DLD1 (cell line): ENCODE results near the gene CYCS.
"Not testable (repeated sequence)": the region's sequence is repeated elsewhere in the genome, so short reads cannot be mapped to it uniquely, and the experiment has no call there.

ENCODE experiments used
- in situ Hi-C: cut with HindIII; loops from 2 replicates; pipeline ENCODE4 v1.10.0; 2017; ENCODE audit warnings: low sequenced_read_pairs

Gene CYCS

DNA sequence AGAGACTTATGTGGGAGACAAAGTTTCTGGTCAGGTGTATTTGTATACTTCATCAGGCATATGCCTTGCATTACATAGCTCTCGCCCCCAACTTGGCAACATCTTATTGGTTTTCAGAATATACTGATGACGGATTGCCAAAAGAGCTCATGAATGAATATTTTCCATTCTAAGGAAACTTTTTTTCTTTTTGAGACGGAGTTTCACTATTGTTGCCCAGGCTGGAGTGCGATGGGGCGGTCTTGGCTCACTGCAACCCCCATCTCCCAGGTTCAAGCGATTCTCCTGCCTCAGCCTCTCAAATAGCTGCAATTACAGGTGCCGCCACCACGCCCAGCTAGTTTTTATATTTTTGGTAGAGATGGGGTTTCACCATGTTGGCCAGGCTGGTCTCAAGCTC, 6.0 kb downstream of the CYCS start:
- in situ Hi-C loops = no loop called here

DNA sequence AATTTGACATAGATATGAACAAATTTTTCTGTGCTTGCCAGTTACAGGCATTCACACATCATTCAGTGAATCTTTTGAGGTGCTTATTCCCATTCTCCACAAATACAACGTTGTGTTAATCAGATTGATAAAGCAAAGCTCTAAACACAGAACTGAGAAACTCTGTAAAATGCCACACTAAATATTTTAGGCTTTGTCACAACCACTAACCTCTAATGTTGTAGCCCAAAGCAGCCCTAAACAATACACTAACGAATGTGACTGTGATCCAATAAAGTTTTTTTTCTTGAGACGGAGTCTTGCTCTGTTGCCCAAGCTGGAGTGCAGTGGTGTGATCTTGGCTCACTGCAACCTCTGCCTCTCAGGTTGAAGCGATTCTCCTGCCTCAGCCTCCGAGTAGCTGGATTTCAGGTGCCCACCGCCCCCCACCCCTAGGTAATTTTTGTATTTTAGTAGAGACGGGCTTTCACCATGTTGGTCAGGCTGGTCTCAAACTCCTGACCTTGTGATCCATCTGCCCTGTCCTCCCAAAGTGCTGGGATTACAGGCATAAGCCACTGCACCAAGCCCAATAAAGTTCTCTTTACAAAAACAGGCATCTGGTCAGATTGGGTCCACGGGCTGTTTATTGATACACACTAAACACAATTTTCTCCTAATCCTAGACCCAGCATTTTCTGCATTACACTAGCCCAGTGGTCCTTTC, 6.9 kb downstream of the CYCS start:
- in situ Hi-C loops = no loop called here

DNA sequence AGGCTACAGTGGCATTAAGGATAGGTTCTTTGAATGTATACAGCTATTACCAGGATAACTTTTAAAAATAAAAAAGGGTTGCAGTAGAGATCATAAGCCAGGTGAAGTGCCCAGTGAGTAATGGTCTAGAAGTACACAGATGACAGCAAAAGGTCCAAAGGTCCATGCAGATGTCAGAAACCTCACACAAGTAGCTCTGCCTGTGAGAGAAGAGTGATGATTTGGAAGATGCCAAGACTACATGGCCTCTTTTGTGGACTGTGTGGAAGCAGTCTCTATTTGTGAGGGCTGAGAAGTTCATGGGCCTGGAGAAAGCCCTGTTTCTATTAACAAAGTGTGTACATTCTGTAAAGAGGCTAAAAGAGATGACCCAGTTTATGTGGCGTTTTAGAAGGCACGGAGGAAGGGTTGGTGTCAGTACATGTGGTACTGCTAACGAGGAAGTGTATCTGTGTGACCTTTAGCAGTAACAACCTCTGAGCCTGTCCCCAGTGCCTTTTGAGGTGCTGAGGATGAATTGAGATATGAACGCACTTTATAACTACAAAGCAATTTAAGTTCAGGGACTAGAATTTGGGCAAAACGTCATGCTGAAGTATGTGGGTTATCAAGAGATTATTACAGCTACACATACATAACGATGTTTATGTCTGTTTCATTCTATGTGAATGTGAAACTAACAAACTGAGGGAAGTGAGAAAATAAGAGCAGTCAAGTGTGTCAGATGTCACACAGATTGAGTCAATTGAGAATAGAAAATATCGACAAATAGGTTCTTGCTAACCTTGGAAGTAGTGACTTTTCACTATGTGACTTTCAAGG, 7.6 kb downstream of the CYCS start:
- in situ Hi-C loops = no loop called here

DNA sequence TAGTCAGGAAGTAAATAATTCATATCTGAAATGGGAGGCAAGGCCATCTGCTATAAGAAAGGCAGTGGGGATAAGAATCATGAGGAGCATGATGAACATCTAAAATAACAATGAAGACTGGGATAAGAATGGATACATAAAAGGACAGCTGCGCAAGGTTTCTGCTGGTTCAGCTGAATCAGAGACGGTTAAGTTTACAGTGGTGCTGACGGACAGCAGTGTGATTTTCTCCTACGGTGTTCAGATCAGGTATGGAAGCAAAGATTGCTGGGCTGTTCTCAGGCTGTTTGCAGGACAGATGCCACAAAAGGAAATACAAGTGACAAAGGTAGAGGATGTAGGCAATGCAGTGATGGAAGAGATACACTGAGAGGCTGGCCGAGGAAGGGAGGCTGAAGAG, 8.4 kb downstream of the CYCS start:
- in situ Hi-C loops = no loop called here

DNA sequence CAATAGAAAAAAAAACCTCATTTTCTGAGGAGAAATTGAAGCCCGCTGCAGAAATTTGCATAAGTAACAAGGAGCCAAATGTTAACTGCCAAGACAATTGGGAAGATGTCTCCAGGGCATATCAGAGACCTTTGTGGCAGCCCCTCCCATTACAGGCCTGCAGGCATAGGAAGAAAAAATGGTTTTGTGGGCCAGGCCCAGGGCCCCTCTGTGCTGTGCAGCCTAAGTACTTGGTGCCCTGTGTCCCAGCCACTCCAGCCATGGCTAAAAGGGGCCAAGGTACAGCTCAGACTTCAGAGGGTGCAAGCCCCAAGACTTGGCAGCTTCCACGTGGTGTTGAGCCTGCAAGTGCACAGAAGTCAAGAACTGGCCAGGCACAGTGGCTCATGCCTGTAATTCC, 14.5 kb downstream of the CYCS start:
- in situ Hi-C loops = not testable (repeated sequence)

DNA sequence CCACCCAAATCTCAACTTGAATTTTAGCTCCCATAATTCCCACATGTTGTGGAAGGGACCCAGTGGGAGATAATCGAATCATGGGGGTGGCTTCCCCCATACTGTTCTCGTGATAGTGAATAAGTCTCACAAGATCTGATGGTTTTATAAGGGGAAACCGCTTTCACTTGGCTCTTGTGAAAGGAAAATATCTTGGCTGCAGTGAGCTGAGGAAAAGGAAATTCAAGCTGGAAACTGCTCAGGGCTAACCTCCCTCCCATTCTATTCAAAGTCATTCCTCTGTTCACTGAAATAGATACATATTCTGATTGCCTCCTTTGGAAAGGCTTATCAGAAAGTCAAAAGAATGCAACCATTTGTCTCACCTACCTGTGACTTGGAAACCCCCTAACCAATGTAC, 15.8 kb downstream of the CYCS start:
- in situ Hi-C loops = no loop called here

DNA sequence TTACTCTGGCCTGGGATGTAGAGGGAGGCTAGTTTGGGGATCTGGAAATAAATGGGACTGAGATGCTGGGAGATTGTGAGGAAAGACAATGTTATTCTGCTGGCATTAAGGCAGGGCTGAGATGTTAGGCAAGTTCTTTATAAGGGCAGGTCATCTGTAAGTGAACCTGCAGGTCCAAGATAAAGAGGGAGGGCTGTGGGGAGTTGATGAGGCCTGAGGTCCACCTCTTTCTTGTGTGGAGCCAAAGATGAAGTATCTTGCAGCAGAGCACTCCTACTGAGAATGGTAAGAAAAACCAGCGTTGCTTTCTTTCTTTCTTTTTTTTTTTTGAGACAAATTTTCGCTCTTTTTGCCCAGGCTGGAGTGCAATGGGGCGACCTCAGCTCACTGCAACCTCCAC, 19.1 kb downstream of the CYCS start:
- in situ Hi-C loops = no loop called here

DNA sequence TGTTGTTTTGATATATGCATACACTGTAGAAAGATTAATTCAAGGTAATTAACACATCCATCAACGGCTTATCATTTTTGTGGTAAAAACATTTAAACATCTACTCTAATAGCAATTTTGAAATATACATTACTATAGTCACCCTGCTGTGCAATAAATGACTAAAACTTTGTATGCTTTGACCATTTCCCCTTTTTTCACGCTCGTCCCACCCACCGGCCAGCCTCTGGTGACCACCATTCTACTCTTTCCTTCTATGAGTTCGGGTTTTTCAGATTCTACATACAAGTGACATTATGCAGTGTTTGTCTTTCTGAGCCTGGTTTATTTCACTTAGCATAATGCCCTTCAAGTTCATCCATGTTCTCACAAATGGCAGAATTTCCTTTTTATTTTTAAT, 21.3 kb downstream of the CYCS start:
- in situ Hi-C loops = no loop called here

DNA sequence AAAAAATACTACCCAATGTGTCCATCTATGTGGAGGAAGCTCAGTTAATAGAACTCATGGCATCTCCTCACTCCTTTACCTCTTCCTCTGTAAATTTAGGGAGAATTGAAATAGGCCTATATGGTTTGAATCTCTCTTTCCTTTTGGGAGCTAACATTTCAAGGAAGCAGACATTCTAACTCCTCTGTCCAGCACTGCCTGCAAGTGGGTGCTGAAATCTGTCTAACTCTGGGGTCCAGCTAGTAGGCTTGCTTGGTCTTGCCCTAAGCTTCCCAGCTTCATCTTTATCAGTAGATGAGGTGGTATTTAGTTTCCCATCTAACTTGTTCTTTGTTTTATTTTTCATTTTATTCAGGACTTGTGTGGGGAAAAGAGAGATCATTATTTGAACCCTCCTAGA, 23.2 kb downstream of the CYCS start:
- in situ Hi-C loops = no loop called here

DNA sequence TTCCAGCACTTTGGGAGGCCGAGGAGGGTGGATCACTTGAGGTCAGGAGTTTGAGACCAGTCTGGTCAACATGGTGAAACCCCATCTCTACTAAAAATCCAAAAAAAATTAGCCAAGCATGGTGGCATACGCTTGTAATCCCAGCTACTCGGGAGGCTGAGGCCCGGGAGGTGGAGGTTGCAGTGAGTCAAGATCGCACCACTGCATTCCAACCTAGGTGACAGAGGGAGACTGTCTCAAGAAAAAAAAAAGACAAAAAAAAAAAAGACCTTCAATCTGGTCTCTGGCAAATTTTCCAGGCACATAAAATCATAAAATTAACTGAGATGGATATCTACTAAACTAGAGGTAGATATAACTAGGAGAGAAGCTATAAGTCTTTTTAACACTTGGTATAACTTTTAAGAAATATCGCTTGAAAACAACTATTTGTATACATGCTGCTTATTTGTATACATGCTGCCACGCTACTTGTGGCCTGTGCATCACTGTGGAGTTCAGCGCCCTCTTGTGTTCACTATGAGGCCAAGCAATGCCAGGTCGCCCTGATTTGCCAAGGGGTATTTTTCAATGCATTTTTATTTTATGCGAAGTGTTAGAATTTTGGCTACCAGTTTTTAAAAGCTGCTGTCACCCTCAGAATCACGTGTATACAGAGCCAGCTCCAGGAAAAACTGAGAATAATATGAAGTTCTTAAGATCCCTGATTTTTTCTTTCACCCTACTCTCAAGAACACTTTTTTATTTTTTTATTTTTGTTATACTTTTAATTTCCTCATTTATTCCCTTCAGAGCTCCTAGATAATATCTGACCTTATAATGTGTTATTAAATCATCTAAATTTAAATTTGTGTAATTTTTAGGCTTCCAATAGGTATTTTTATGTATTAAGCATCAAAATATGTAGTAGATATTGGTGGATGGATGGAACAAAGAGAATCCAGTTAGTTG, 26.7 kb downstream of the CYCS start:
- in situ Hi-C loops = loop anchor here (25.0 kb wide), 1 partner anchor 286 kb away; no protein-coding TSS in a partner anchor

DNA sequence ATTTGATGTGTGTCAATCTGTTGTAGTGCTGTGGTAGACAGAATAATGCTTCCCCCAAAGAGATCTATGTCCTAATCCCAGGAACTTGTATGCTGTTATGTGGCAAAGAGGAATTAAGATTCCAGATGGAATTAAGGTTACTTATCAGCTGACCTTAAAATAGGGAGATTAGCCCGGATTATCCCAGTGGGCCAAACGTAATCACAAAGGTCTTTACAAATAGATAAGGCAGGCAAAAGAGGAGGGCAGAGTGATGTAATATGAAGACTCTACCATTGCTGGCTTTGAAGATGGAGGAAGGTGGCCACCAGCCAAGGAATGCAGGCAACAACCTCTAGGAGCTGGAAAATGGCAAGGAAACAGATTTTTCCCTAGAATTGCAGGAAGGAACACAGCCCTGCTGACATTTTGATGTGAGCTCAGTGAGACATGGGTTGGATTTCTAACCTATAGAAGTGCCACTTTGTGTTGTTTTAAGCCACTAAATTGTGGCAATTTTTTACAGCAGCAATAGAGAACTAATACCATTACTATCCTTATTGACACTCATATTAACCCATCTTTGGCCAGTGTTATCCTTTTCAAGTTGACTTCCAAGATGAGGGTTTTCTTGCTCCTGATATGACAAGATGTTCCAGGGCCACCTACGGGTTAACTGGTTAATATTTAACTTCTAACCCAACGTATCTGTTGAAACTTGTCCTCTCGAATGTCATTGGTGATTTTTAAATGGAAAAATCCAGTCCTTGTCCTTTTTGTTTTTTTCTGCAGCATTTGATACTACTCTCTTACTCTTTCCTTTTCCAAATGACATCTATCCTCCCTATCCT, 29.3 kb downstream of the CYCS start:
- in situ Hi-C loops = loop anchor here (25.0 kb wide), 1 partner anchor 283 kb away; no protein-coding TSS in a partner anchor

DNA sequence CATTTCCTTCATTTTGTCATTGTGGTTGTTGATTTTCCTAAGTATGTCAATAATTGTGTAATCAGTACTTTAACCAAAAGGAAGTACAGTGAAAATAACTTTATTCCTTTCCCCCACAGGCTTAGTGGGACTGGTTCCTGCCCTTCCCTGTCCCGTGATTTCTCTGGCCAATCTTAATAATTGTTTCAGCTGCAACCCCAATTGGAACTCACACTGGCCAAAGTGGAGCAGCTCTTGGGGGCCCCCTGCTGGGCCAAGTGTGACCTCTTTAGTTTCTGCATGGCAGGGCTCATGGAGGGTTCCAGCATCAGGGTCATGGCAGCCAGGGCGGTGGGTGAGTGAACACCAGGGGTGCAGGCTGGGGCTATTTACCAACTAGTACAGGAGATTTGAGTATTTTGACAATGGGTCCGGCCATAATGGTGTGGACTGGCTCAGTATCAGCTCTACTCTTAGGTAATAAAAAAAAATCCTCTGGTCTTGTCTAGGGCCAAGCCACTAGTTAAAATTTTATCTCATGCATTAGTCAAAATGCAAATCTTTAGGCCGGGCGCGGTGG, 31.7 kb downstream of the CYCS start:
- in situ Hi-C loops = loop anchor here (25.0 kb wide), 1 partner anchor 281 kb away; no protein-coding TSS in a partner anchor

DNA sequence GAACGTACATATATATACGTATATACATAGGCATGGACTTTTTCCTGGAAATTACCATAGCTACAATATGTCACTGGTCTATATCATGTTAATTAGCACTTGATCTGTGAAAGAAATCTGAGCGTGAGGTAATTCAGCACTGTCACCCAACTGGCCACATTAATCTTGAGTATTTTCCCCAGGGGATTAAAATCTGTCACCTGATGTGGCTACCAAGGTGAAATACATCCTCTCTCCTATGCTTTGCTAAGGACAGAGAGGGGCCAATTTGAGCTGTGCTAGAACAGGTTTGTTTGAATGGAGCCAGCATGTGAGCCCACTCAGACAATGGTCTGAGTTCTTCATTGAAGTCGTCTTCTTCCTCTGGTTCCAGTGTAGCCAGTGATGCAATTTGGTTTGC, 33.3 kb downstream of the CYCS start:
- in situ Hi-C loops = loop anchor here (25.0 kb wide), 1 partner anchor 279 kb away; no protein-coding TSS in a partner anchor

DNA sequence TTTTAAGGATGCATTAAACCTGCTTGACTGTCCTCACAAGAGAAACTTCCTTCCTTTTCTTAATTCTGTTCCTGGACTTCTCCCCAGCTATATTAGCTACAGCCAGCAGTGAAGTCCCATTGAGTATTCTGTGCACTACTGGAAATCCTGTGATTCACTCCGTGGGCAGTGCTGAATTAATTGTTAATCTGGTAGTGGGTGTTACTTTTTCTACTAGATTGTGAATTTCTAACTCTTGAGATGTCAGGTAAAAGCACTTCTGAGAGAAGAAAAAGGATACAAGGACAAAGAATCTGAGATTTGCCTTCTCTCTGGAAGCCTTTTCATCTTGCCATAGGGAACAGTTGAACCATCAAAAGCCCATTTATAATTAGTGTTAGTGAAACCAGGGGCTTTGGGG, 33.9 kb downstream of the CYCS start:
- in situ Hi-C loops = loop anchor here (25.0 kb wide), 1 partner anchor 279 kb away; no protein-coding TSS in a partner anchor

DNA sequence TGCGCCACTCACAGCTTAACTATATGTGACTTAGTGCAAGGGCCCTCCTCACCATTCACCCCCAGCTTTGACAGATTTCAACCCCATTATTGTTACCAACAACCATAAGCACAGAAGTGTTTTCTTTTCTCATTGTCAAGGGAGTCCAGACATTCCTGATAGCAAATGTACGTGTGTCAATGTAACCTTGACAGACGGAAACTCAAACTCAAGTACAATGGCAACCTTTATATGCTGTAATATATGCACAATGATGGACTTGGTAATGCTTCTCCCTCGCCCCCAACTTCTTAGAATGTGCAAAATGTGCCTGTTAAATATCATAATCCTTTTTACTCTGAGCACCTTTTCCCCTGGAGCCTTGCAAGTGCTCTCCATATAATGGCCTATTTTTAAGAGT, 34.7 kb downstream of the CYCS start:
- in situ Hi-C loops = loop anchor here (25.0 kb wide), 1 partner anchor 278 kb away; no protein-coding TSS in a partner anchor

DNA sequence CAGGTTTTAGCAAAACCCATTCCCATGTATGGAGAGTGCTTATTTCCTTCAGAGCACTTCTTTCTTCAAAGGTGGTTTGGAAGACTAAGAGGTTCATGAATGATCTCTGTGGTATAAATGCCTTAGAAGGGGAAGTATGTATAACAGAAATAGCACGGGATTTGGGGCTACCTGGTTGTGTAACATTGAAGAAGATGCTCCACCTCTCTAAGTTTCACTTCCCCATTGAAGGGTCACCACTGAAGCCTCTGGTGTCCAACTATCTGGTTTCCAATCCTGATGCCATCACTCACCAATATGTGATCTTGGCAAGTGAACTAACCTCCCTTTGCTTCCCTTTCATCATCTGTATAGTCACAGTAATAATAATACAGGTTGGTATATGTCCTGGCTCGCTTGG, 37.2 kb downstream of the CYCS start:
- in situ Hi-C loops = loop anchor here (25.0 kb wide), 1 partner anchor 276 kb away; no protein-coding TSS in a partner anchor

DNA sequence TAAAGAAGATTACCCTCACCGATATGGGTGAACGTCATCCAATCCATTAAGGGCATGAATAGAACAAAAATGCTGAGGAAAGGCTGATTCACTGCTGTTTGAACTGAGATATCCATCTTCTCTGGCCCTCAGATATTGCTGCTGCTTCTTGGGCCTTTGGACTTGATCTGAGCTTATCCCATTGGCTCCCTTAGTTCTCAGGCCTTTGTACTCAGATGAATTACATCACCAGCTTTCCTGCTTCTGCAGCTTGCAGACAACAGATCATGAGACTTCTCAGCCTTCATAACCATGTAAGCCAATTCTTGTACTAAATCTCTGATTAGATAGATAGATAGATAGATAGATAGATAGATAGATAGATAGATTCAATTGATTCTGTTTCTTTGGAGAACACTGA, 40.2 kb downstream of the CYCS start:
- in situ Hi-C loops = loop anchor here (25.0 kb wide), 1 partner anchor 273 kb away; no protein-coding TSS in a partner anchor

DNA sequence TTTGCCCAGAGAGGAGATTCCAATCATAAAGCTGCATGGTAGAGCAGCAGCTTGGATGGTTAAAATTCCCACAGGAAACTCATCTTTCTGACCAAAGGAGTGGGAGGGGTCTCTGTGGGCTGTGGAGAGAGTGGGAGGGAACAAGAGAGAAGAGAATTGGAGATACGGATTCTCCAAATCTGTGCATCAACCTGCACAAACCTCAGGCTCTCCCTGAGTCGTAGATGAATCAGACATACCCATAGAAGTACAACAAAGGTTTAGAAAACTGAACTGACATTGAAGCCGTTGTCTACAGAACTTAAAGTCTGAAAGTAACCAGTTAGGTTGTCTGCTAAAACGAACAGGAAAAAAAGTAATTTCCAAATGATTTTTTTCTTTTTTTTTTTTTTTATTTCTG, 41.9 kb downstream of the CYCS start:
- in situ Hi-C loops = loop anchor here (25.0 kb wide), 1 partner anchor 271 kb away; no protein-coding TSS in a partner anchor

DNA sequence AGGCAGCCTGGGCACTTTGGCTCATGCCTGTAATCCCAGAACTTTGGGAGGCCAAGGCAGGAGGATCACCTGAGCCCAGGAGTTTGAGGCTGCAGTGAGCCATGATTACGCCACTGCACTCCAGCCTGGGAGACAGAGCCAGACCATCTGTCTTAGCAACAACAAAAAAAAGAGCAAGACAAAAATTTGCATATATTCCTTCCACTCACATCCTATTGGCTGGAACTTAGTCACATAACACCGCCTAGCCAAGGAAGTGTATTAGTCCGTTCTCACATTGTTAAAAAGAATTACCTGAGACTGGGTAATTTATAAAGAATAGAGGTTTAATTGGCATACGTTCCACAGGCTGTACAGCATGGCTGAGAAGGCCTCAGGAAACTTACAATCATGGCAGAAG, 43.0 kb downstream of the CYCS start:
- in situ Hi-C loops = loop anchor here (25.0 kb wide), 1 partner anchor 270 kb away; no protein-coding TSS in a partner anchor
